Fibroblast of mammary gland (primary cell): Measurements from ENCODE around the gene HS3ST3A1.

Experiments used
- DNase-seq: peaks from one replicate; pipeline ENCODE4 v3.0.0-alpha.2; 2010; ENCODE audit warnings: low read depth
- H3K4me3 ChIP-seq: 2 replicates; pipeline ENCODE4 v1.5.1; 2011; ENCODE audit warnings: low read depth, mild to moderate bottlenecking, low read length, moderate library complexity; ENCODE audit not compliant: control insufficient read depth
- CTCF ChIP-seq: conservative IDR thresholded peaks from 2 replicates; pipeline ENCODE4 v1.5.1; 2011; ENCODE audit warnings: low read depth, low read length, inconsistent platforms; ENCODE audit not compliant: control insufficient read depth, insufficient read depth

Gene HS3ST3A1

GRCh38 chr17:13537871-13538643 lies 63.7 kb downstream of the HS3ST3A1 start:
- no peak for TF ChIP-seq CTCF
- H3K4me3 ChIP-seq: no peak overlapping the region
- DNase-seq: no peak

GRCh38 chr17:13537167-13537731 lies 64.5 kb downstream of the HS3ST3A1 start:
- no peak overlapping the region for H3K4me3 ChIP-seq
- no peak for DNase-seq
- no peak for TF ChIP-seq CTCF

GRCh38 chr17:13534946-13535345 lies 66.8 kb downstream of the HS3ST3A1 start:
- DNase-seq: no peak
- H3K4me3 ChIP-seq: no peak overlapping the region
- no peak for TF ChIP-seq CTCF

- H3K4me3 ChIP-seq: no peak overlapping the region
- DNase-seq: no peak
- no peak for TF ChIP-seq CTCF
Observed at GRCh38 chr17:13531721-13532120, 70.0 kb downstream of the HS3ST3A1 start.

- H3K4me3 ChIP-seq: no peak overlapping the region
- DNase-seq: no peak
- TF ChIP-seq CTCF: no peak
Observed at GRCh38 chr17:13525876-13526275, 75.9 kb downstream of the HS3ST3A1 start.

- H3K4me3 ChIP-seq: no peak overlapping the region
- no peak for TF ChIP-seq CTCF
- no peak for DNase-seq
Observed at GRCh38 chr17:13523164-13523563, 78.6 kb downstream of the HS3ST3A1 start.

- no peak overlapping the region for H3K4me3 ChIP-seq
- TF ChIP-seq CTCF: no peak
- DNase-seq: no peak
Observed at GRCh38 chr17:13522749-13523148, 79.0 kb downstream of the HS3ST3A1 start.
